K562 (cell line): Measurements from ENCODE around the gene PRR36. TPM values are rescaled to one million over a fixed set of nuclear protein-coding genes. Genes with fewer than 3 reads are reported as not detected.
A peak's percentile ranks its signal among the peaks of the same experiment; 100 is the strongest.

Experiments
- ATF7 ChIP-seq: fragments of 450-650 bp; IDR thresholded peaks from 2 replicates; pipeline ENCODE4 v1.7.1; 2014; ENCODE audit warnings: mild to moderate bottlenecking, moderate library complexity
- CGGBP1 ChIP-seq: fragments of 250-450 bp; sonication (Bioruptor Pico); IDR thresholded peaks from 2 replicates; pipeline ENCODE4 v1.9.0; 2021; ENCODE audit warnings: mild to moderate bottlenecking
- CHD4 ChIP-seq: fragments of 200-600 bp; sonication (generic); IDR thresholded peaks from 3 replicates; pipeline ENCODE4 v1.6.1; 2012; ENCODE audit warnings: low read depth, mild to moderate bottlenecking, mixed read lengths, low read length, inconsistent platforms; ENCODE audit not compliant: insufficient read depth, insufficient replicate concordance, poor library complexity, severe bottlenecking
- CREB3L1 ChIP-seq: fragments of 450-650 bp; IDR thresholded peaks from 2 replicates; pipeline ENCODE4 v1.6.1; 2014; ENCODE audit warnings: low read depth, mild to moderate bottlenecking, moderate library complexity, borderline replicate concordance
- EHMT2 ChIP-seq: fragments of 450-650 bp; IDR thresholded peaks from 2 replicates; pipeline ENCODE4 v1.6.1; 2018; ENCODE audit warnings: antibody characterized with exemption
- EWSR1 ChIP-seq: fragments of 450-650 bp; IDR thresholded peaks from 2 replicates; pipeline ENCODE4 v1.6.1; 2018; ENCODE audit warnings: borderline replicate concordance, mild to moderate bottlenecking, low read depth, moderate library complexity; ENCODE audit not compliant: partially characterized antibody
- EZH2 ChIP-seq: IDR thresholded peaks from 2 replicates; pipeline ENCODE4 v1.6.1; 2012; ENCODE audit warnings: low read depth, mild to moderate bottlenecking, inconsistent platforms, low read length, borderline replicate concordance
- KDM1A ChIP-seq, 2 experiments: fragments of 450-650 bp; IDR thresholded peaks; 2 replicates each; pipeline ENCODE4 v1.6.1; 2016; ENCODE audit warnings: mild to moderate bottlenecking in 2 of 2
- KDM4B ChIP-seq, 2 experiments: fragments of 450-650 bp in 1 of 2; sonication (generic) in 1 of 2; IDR thresholded peaks; 2 replicates each; pipeline ENCODE4 v1.6.1; 2016 to 2017; ENCODE audit warnings: borderline replicate concordance in 2 of 2, antibody characterized with exemption in 1 of 2, low read depth in 1 of 2, mild to moderate bottlenecking in 1 of 2
- KLF10 ChIP-seq: fragments of 250-450 bp; sonication (Bioruptor Pico); IDR thresholded peaks from 2 replicates; pipeline ENCODE4 v1.6.1; 2021; ENCODE audit warnings: matching md5 sums
- PRMT5 ChIP-seq: sonication (generic); formaldehyde crosslinking; IDR thresholded peaks from 2 replicates; pipeline ENCODE4 v1.5.0; 2020; ENCODE audit warnings: missing genetic modification reagents
- RFX1 ChIP-seq: fragments of 450-650 bp; IDR thresholded peaks from 2 replicates; pipeline ENCODE4 v1.6.1; 2016; ENCODE audit warnings: mild to moderate bottlenecking, moderate library complexity
- STAT5B ChIP-seq: fragments of 250-450 bp; sonication (Bioruptor Pico); IDR thresholded peaks from 2 replicates; pipeline ENCODE4 v1.8.0; 2021; ENCODE audit warnings: mild to moderate bottlenecking, inconsistent platforms
- TFAM ChIP-seq: fragments of 250-450 bp; sonication (Bioruptor Pico); conservative IDR thresholded peaks from 2 replicates; pipeline ENCODE4 v1.5.0; 2021; ENCODE audit warnings: mild to moderate bottlenecking, moderate library complexity
- XRCC5 ChIP-seq: fragments of 200-400 bp; formaldehyde crosslinking; IDR thresholded peaks from 2 replicates; pipeline ENCODE4 v1.6.1; 2017; ENCODE audit warnings: low read depth, mild to moderate bottlenecking, low read length
- ZBTB17 ChIP-seq: fragments of 450-650 bp; formaldehyde crosslinking; IDR thresholded peaks from 2 replicates; pipeline ENCODE4 v1.4.0; 2020; ENCODE audit warnings: mild to moderate bottlenecking
- ZNF347 ChIP-seq: fragments of 450-650 bp; formaldehyde crosslinking; IDR thresholded peaks from 2 replicates; pipeline ENCODE4 v1.4.0; 2020; ENCODE audit warnings: low read depth, mild to moderate bottlenecking, moderate library complexity
- ZNF354B ChIP-seq: fragments of 250-450 bp; sonication (Bioruptor Pico); IDR thresholded peaks from 2 replicates; pipeline ENCODE4 v1.4.0; 2020
- ZNF764 ChIP-seq: fragments of 250-450 bp; sonication (Bioruptor Pico); IDR thresholded peaks from 2 replicates; pipeline ENCODE4 v1.4.0; 2020; ENCODE audit warnings: low read depth, mild to moderate bottlenecking, moderate library complexity
- polyA plus RNA-seq, 8 experiments: library from polyadenylated mRNA; depleted of rRNA in 4 of 8; stranded (reverse) in 5 of 8; unstranded in 3 of 8; fragments of >200 nt; fragmentation: Nextera tagmentation in 2 of 8; fragmentation: Illumina TruSeq in 1 of 8; extraction: Ambion mirVana in 2 of 8; extraction: Trizol in 1 of 8; gene quantifications; 2 replicates each; pipeline versions ENCODE4 v1.2.1 to v1.2.3, GENCODE V29; 2011 to 2014; ENCODE audit warnings: inconsistent platforms in 1 of 8, missing spikeins in 1 of 8
- total RNA-seq, 7 experiments: library from RNA; depleted of rRNA in 6 of 7; stranded (reverse); fragments of >200 nt in 6 of 7; fragmentation: Illumina TruSeq in 2 of 7; extraction: Trizol in 2 of 7; gene quantifications; 2 replicates each; pipeline versions ENCODE4 v1.2.1 to v1.2.3, GENCODE V29; 2011 to 2021; ENCODE audit warnings: low replicate concordance in 1 of 7
- TF ChIP-seq, protein P1 (sequence below): fragments of 450-650 bp; IDR thresholded peaks from 2 replicates; pipeline ENCODE4 v1.7.0; 2016; ENCODE audit warnings: borderline replicate concordance
- TF ChIP-seq, protein P2 (sequence below), 2 experiments: fragments of 200-800 bp in 1 of 2; sonication (Bioruptor generic) in 1 of 2; sonication (generic) in 1 of 2; formaldehyde crosslinking in 1 of 2; IDR thresholded peaks in 1 of 2; conservative IDR thresholded peaks in 1 of 2; 2 replicates each; pipeline versions ENCODE4 v1.5.0 to v1.6.1; 2016 to 2020; ENCODE audit warnings: missing compliant biosample characterization in 1 of 2, missing genetic modification characterization in 1 of 2, missing genetic modification reagents in 1 of 2
- TF ChIP-seq, protein P3 (sequence below): fragments of 450-650 bp; conservative IDR thresholded peaks from 2 replicates; pipeline ENCODE4 v1.6.1; 2016; ENCODE audit warnings: missing genetic modification characterization, low read depth, mild to moderate bottlenecking, missing compliant biosample characterization, moderate library complexity

The PRR36 gene
- total and polyA plus RNA-seq, 9 of the 15 experiments (the other 6 are each of a cell fraction or from before 2014, with no cell fraction given): 0.05 to 0.42 (median 0.06) TPM; not detected in 6

- TF ChIP-seq, protein P1, sequence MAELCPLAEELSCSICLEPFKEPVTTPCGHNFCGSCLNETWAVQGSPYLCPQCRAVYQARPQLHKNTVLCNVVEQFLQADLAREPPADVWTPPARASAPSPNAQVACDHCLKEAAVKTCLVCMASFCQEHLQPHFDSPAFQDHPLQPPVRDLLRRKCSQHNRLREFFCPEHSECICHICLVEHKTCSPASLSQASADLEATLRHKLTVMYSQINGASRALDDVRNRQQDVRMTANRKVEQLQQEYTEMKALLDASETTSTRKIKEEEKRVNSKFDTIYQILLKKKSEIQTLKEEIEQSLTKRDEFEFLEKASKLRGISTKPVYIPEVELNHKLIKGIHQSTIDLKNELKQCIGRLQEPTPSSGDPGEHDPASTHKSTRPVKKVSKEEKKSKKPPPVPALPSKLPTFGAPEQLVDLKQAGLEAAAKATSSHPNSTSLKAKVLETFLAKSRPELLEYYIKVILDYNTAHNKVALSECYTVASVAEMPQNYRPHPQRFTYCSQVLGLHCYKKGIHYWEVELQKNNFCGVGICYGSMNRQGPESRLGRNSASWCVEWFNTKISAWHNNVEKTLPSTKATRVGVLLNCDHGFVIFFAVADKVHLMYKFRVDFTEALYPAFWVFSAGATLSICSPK: no peak
- TF ChIP-seq PRMT5 (CRISPR knock-in tag) (no peak), KDM4B (IDR thresholded peaks at IDR 0.05; ENCODE audit: borderline replicate concordance in 2 of 2, low read depth in 1 of 2) (no peak), RFX1 (no peak), ZNF354B (no peak), KLF10 (CRISPR knock-in tag) (no peak), EHMT2 (no peak), EWSR1 (no peak), STAT5B (no peak), CREB3L1 (peak; percentile 41; the same call in 1 of the 2 replicates), TFAM (no peak), CGGBP1 (CRISPR knock-in tag) (no peak), ZNF764 (CRISPR knock-in tag) (no peak), KDM1A (IDR thresholded peaks at IDR 0.05) (no peak), ATF7 (peak; percentile 63; the same call in 1 of the 2 replicates), CHD4 (no peak), ZBTB17 (CRISPR knock-in tag) (no peak), XRCC5 (no peak), EZH2 (no peak), ZNF347 (no peak)
- TF ChIP-seq, protein P2, sequence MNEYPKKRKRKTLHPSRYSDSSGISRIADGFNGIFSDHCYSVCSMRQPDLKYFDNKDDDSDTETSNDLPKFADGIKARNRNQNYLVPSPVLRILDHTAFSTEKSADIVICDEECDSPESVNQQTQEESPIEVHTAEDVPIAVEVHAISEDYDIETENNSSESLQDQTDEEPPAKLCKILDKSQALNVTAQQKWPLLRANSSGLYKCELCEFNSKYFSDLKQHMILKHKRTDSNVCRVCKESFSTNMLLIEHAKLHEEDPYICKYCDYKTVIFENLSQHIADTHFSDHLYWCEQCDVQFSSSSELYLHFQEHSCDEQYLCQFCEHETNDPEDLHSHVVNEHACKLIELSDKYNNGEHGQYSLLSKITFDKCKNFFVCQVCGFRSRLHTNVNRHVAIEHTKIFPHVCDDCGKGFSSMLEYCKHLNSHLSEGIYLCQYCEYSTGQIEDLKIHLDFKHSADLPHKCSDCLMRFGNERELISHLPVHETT (CRISPR knock-in tag; conservative IDR thresholded peaks at IDR 0.05 in 1 of 2, IDR thresholded peaks at IDR 0.05 in 1 of 2): 0 out of 4 replicates have a peak, but pooled peaks of 1 of the 2 experiments have one; percentile 39
- TF ChIP-seq, protein P3, sequence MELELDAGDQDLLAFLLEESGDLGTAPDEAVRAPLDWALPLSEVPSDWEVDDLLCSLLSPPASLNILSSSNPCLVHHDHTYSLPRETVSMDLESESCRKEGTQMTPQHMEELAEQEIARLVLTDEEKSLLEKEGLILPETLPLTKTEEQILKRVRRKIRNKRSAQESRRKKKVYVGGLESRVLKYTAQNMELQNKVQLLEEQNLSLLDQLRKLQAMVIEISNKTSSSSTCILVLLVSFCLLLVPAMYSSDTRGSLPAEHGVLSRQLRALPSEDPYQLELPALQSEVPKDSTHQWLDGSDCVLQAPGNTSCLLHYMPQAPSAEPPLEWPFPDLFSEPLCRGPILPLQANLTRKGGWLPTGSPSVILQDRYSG (tag): no peak
Measured at GRCh38 chr19:7868671-7869452, 5.3 kb downstream of the PRR36 start (continued).
